OCI-LY3 (cell line): ENCODE data around the gene LRRC34.

Source experiments
- CTCF ChIP-seq: fragments of 200-600, 300-600 bp; sonication (generic); IDR thresholded peaks from 2 replicates; pipeline ENCODE4 v1.5.1; 2014; ENCODE audit warnings: antibody characterized with exemption, low read length, low read depth
- EZH2phosphoT487 ChIP-seq: fragments of 200-600 bp; shearing (Covaris generic); IDR thresholded peaks from 2 replicates; pipeline ENCODE4 v1.6.1; 2018; ENCODE audit warnings: antibody characterized with exemption, mixed run types, low read depth

GRCh38 chr3:169746924-169747323 lies 65.8 kb downstream of the LRRC34 start:
- no peak for TF ChIP-seq CTCF
- no peak for TF ChIP-seq EZH2phosphoT487
